ENCODE measurements around the gene ZNF507. TPM values are rescaled to one million over a fixed set of nuclear protein-coding genes. Genes with fewer than 3 reads are reported as not detected.

ZNF507 gene
- total and polyA plus RNA-seq, 12 donors, result 4.3 to 23.2 (median 14.7) TPM

- no peak for DNase-seq
- Histone ChIP-seq H3K4me3 (no peak overlapping the region), H3K27ac (no peak overlapping the region), H3K4me1 (replicated peaks in 1 of 2) (peaks cover 17 to 36% of the 10 kb centered on the region in 2 donors), H3K36me3 (replicated peaks in 1 of 2) (no peaks in the 10 kb centered on the region), H3K27me3 (no peaks in the 10 kb centered on the region), H3K9me3 (replicated peaks in 1 of 3) (no peaks in the 10 kb centered on the region)
- WGBS, 4 donors, result 87 to 96% (median 92%) methylated on average over 6 of the region's 6 CpGs
- no peak for TF ChIP-seq POLR2A (IDR thresholded peaks at IDR 0.05)
- no peak for TF ChIP-seq CTCF (IDR thresholded peaks at IDR 0.05)
- intact Hi-C loops (cut with DNase I), result no loop called here
Observed at GRCh38 chr19:32367063-32367462, 21.7 kb downstream of the ZNF507 start.

- no peak overlapping the region for H3K4me3 ChIP-seq
- H3K27me3 ChIP-seq, result no peaks in the 10 kb centered on the region
Observed at GRCh38 chr19:32367948-32368536, 22.6 kb downstream of the ZNF507 start.

GRCh38 chr19:32368787-32369186, 23.4 kb downstream of the ZNF507 start:
- no peak overlapping the region for H3K4me3 ChIP-seq
- peak overlapping the region in 1 of 5 donors; percentile 6 for H3K27ac ChIP-seq
- H3K4me1 ChIP-seq (replicated peaks in 1 of 2), result peaks cover 12 to 27% of the 10 kb centered on the region in 2 donors
- H3K9me3 ChIP-seq (replicated peaks in 1 of 3), result no peaks in the 10 kb centered on the region
- no peaks in the 10 kb centered on the region for H3K27me3 ChIP-seq
- 39 to 54% (median 43%) methylated on average over 2 of the region's 2 CpGs for WGBS, 4 donors
- no peak for TF ChIP-seq POLR2A (IDR thresholded peaks at IDR 0.05)
- no peak for TF ChIP-seq CTCF (IDR thresholded peaks at IDR 0.05)
- intact Hi-C loops (cut with DNase I), result no loop called here
- H3K36me3 ChIP-seq (replicated peaks in 1 of 2), result peaks cover 0 to 8% of the 10 kb centered on the region in 2 donors
- DNase-seq, result peak in 1 of 7 donors; percentile 34

More at GRCh38 chr19:32367948-32368536, 22.6 kb downstream of the ZNF507 start:
- H3K9me3 ChIP-seq (replicated peaks in 1 of 3), result no peaks in the 10 kb centered on the region
- peaks cover 0 to 8% of the 10 kb centered on the region in 2 donors for H3K36me3 ChIP-seq (replicated peaks in 1 of 2)
- no peak for DNase-seq
- TF ChIP-seq CTCF (IDR thresholded peaks at IDR 0.05) (no peak), POLR2A (IDR thresholded peaks at IDR 0.05) (no peak)
- peaks cover 12 to 29% of the 10 kb centered on the region in 2 donors for H3K4me1 ChIP-seq (replicated peaks in 1 of 2)
- WGBS, 4 donors, result 90 to 97% (median 94%) methylated on average over 3 of the region's 3 CpGs
- peak overlapping the region in 1 of 5 donors; percentile 20 for H3K27ac ChIP-seq
- intact Hi-C loops (cut with DNase I), result no loop called here

- no peak for DNase-seq
- WGBS, 4 donors, result 85 to 93% (median 89%) methylated on average over 7 of the region's 7 CpGs
Observed at GRCh38 chr19:32372726-32373517, 27.5 kb downstream of the ZNF507 start.

More at GRCh38 chr19:32372726-32373517, 27.5 kb downstream of the ZNF507 start:
- Histone ChIP-seq H3K9me3 (replicated peaks in 1 of 3) (no peaks in the 10 kb centered on the region), H3K4me1 (replicated peaks in 1 of 2) (peaks cover 19 to 29% of the 10 kb centered on the region in 2 donors), H3K4me3 (no peak overlapping the region), H3K36me3 (replicated peaks in 1 of 2) (peaks cover 0 to 13% of the 10 kb centered on the region in 2 donors), H3K27me3 (no peaks in the 10 kb centered on the region), H3K27ac (peak overlapping the region; percentile 32 to 79 (median 64))
- no peak for TF ChIP-seq POLR2A (IDR thresholded peaks at IDR 0.05)
- no peak for TF ChIP-seq CTCF (IDR thresholded peaks at IDR 0.05)
- intact Hi-C loops (cut with DNase I), result no loop called here
